ENCODE measurements around the gene INSRR.
A peak's percentile ranks its signal among the peaks of the same experiment; 100 is the strongest.

The INSRR gene

GRCh38 chr1:156881101-156881500 is 22.2 kb upstream of the INSRR start:
- no peak for TF ChIP-seq CTCF (conservative IDR thresholded peaks at IDR 0.05; ENCODE audit: low read depth, low read length)
- no peak for DNase-seq (ENCODE audit: low read depth)
- no peak overlapping the region for H3K4me3 ChIP-seq (ENCODE audit: low read length)

- no peak overlapping the region for H3K4me3 ChIP-seq (ENCODE audit: low read length)
- DNase-seq (ENCODE audit: low read depth), result no peak
- TF ChIP-seq CTCF (conservative IDR thresholded peaks at IDR 0.05; ENCODE audit: low read depth, low read length), result no peak
These were observed 21.6 kb upstream of the INSRR start for GRCh38 chr1:156880473-156880872.

- no peak for TF ChIP-seq CTCF (conservative IDR thresholded peaks at IDR 0.05; ENCODE audit: low read depth, low read length)
- H3K4me3 ChIP-seq (ENCODE audit: low read length), result no peak overlapping the region
- DNase-seq (ENCODE audit: low read depth), result no peak
These were observed 21.0 kb upstream of the INSRR start for GRCh38 chr1:156879876-156880275.

GRCh38 chr1:156877433-156878170 is 18.7 kb upstream of the INSRR start:
- no peak for TF ChIP-seq CTCF (conservative IDR thresholded peaks at IDR 0.05; ENCODE audit: low read depth, low read length)
- no peak overlapping the region for H3K4me3 ChIP-seq (ENCODE audit: low read length)
- no peak for DNase-seq (ENCODE audit: low read depth)

GRCh38 chr1:156876281-156876680 is 17.4 kb upstream of the INSRR start:
- no peak overlapping the region for H3K4me3 ChIP-seq (ENCODE audit: low read length)
- TF ChIP-seq CTCF (conservative IDR thresholded peaks at IDR 0.05; ENCODE audit: low read depth, low read length), result peak; percentile 38
- no peak for DNase-seq (ENCODE audit: low read depth)

GRCh38 chr1:156875341-156875615 is 16.4 kb upstream of the INSRR start:
- H3K4me3 ChIP-seq (ENCODE audit: low read length), result no peak overlapping the region

More at GRCh38 chr1:156875341-156875615, 16.4 kb upstream of the INSRR start:
- DNase-seq (ENCODE audit: low read depth), result no peak
- no peak for TF ChIP-seq CTCF (conservative IDR thresholded peaks at IDR 0.05; ENCODE audit: low read depth, low read length)
